ENCODE measurements around the gene ZNF600.

- TF ChIP-seq GATA2 (IDR thresholded peaks at IDR 0.05; ENCODE audit: low read depth, low read length) (no peak), GATA3 (IDR thresholded peaks at IDR 0.05; ENCODE audit: low read depth, low read length) (no peak)
Measured at GRCh38 chr19:52716522-52716921, 70.1 kb downstream of the ZNF600 start.

Measured in SH-SY5Y (cell line).